SU-DHL-6 (cell line): ENCODE results near the gene CUEDC1.

Source experiments
- H2AFZ ChIP-seq: fragments of 200-600 bp; sonication (generic); 2 replicates; pipeline ENCODE4 v1.6.1; 2014; ENCODE audit warnings: low read depth, mild to moderate bottlenecking, moderate library complexity, mixed read lengths, antibody characterized with exemption, low read length; ENCODE audit not compliant: severe bottlenecking
- H3F3A ChIP-seq: fragments of 200-600 bp; shearing (Covaris generic); 2 replicates; pipeline ENCODE4 v1.6.0; 2016; ENCODE audit warnings: antibody characterized with exemption, mild to moderate bottlenecking; ENCODE audit not compliant: insufficient read depth
- H3K27ac ChIP-seq: fragments of 200-600 bp; sonication (generic); 2 replicates; pipeline ENCODE4 v1.5.1; 2016; ENCODE audit warnings: low read depth, mild to moderate bottlenecking, low read length, moderate library complexity, mixed read lengths
- H3K27me3 ChIP-seq: fragments of 200-600 bp; sonication (generic), shearing (Covaris generic); 2 replicates; pipeline ENCODE4 v1.6.0; 2014; ENCODE audit warnings: mild to moderate bottlenecking, low read length
- H3K36me3 ChIP-seq: fragments of 200-600 bp; sonication (generic); 2 replicates; pipeline ENCODE4 v1.6.1; 2014; ENCODE audit warnings: mild to moderate bottlenecking, low read length, mixed read lengths
- H3K4me2 ChIP-seq: fragments of 300-600, 200-600 bp; shearing (Covaris generic), sonication (generic); 2 replicates; pipeline ENCODE4 v1.6.0; 2014; ENCODE audit warnings: low read length, low read depth, mild to moderate bottlenecking; ENCODE audit not compliant: poor library complexity, severe bottlenecking
- H3K4me3 ChIP-seq: fragments of 200-600 bp; sonication (generic); 2 replicates; pipeline ENCODE4 v1.5.1; 2014; ENCODE audit warnings: antibody characterized with exemption, low read length, mild to moderate bottlenecking, mixed read lengths; ENCODE audit not compliant: insufficient read depth, poor library complexity, severe bottlenecking
- H3K79me2 ChIP-seq: fragments of 200-600 bp; sonication (generic); 2 replicates; pipeline ENCODE4 v1.6.1; 2014; ENCODE audit warnings: mild to moderate bottlenecking, low read length, moderate library complexity; ENCODE audit not compliant: insufficient read depth
- H3K9ac ChIP-seq: fragments of 200-600 bp; sonication (generic); 2 replicates; pipeline ENCODE4 v1.7.0; 2014; ENCODE audit warnings: mild to moderate bottlenecking, low read length
- H3K9me2 ChIP-seq: fragments of 200-600 bp; sonication (generic); replicated peaks from 2 replicates; pipeline ENCODE4 v1.6.1; 2014; ENCODE audit warnings: low read length; ENCODE audit not compliant: insufficient read depth
- H3K9me3 ChIP-seq: fragments of 200-600 bp; sonication (generic); 2 replicates; pipeline ENCODE4 v1.6.1; 2014; ENCODE audit warnings: low read length, mixed read lengths; ENCODE audit not compliant: insufficient read depth
- H4K20me1 ChIP-seq: fragments of 200-600 bp; sonication (generic); 2 replicates; pipeline ENCODE4 v1.6.1; 2014; ENCODE audit warnings: low read depth, mild to moderate bottlenecking, antibody characterized with exemption, low read length, moderate library complexity, mixed read lengths
- EZH2phosphoT487 ChIP-seq: fragments of 200-600 bp; sonication (generic), shearing (Covaris generic); conservative IDR thresholded peaks from 2 replicates; pipeline ENCODE4 v1.6.1; 2018; ENCODE audit warnings: mild to moderate bottlenecking, antibody characterized with exemption, low read length, moderate library complexity, mixed read lengths
- TF ChIP-seq, protein P1 (sequence below): fragments of 200-600 bp; sonication (generic); IDR thresholded peaks from one replicate; pipeline ENCODE4 v1.5.1; 2017; ENCODE audit warnings: antibody characterized with exemption, mild to moderate bottlenecking, low read length, moderate library complexity; ENCODE audit not compliant: insufficient read depth, poor library complexity, severe bottlenecking

Gene CUEDC1

DNA sequence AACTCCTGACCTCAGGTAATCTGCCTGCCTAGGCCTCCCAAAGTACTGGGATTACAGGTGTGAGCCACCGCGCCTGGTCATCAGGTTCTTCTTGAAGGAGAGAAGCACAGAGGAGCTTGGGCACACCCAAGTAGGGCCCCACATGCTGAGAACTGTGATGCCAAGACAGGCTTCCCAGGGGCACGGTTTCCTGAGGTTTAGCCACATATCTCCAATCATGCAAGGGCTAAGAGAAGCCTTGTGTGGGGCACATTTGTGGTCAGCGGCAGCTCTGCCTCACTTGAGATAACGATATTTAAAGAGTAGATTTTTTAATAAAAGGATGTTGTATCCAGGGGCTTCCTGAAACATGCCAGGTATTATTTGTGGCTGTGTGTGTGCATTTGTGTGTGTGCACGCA is 46.9 kb downstream of the CUEDC1 start:
- no peaks in the 10 kb centered on the region for H3K36me3 ChIP-seq
- H3K9ac ChIP-seq, result no peak overlapping the region
- H4K20me1 ChIP-seq, result no peaks in the 10 kb centered on the region
- no peak overlapping the region for H3K27ac ChIP-seq
- H3F3A ChIP-seq, result no peaks in the 10 kb centered on the region
- no peak overlapping the region for H2AFZ ChIP-seq
- no peak overlapping the region for H3K4me3 ChIP-seq
- TF ChIP-seq, protein P1, sequence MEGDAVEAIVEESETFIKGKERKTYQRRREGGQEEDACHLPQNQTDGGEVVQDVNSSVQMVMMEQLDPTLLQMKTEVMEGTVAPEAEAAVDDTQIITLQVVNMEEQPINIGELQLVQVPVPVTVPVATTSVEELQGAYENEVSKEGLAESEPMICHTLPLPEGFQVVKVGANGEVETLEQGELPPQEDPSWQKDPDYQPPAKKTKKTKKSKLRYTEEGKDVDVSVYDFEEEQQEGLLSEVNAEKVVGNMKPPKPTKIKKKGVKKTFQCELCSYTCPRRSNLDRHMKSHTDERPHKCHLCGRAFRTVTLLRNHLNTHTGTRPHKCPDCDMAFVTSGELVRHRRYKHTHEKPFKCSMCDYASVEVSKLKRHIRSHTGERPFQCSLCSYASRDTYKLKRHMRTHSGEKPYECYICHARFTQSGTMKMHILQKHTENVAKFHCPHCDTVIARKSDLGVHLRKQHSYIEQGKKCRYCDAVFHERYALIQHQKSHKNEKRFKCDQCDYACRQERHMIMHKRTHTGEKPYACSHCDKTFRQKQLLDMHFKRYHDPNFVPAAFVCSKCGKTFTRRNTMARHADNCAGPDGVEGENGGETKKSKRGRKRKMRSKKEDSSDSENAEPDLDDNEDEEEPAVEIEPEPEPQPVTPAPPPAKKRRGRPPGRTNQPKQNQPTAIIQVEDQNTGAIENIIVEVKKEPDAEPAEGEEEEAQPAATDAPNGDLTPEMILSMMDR, result no peak
- TF ChIP-seq EZH2phosphoT487, result no peak
- H3K4me2 ChIP-seq, result no peak overlapping the region
- no peaks in the 10 kb centered on the region for H3K9me2 ChIP-seq
- H3K27me3 ChIP-seq, result no peaks in the 10 kb centered on the region
- H3K9me3 ChIP-seq, result no peaks in the 10 kb centered on the region
- no peaks in the 10 kb centered on the region for H3K79me2 ChIP-seq

DNA sequence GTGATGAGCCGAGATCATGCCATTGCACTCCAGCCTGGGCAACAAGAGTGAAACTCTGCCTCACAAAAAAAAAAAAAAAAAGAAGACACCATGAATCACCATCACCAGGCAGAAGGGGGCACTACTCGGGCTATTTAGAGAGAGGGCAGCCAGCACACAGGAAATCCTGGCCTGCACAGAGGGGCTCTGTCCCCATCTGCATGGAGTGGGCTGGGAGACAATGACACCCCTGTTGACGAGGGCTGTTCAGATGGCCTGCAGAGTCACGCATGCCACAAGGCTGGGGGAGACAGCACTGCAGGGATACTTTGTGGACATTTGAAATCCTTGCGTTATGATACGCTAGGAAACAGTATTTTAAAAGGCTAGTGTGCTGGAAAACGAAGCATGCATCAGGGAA is 48.3 kb downstream of the CUEDC1 start:
- no peak overlapping the region for H3K9ac ChIP-seq
- no peak overlapping the region for H3K4me3 ChIP-seq
- H3K9me3 ChIP-seq, result no peaks in the 10 kb centered on the region
- no peaks in the 10 kb centered on the region for H3K9me2 ChIP-seq
- no peaks in the 10 kb centered on the region for H3K79me2 ChIP-seq
- no peak overlapping the region for H3K27ac ChIP-seq
- TF ChIP-seq, protein P1, result no peak
- TF ChIP-seq EZH2phosphoT487, result no peak
- H2AFZ ChIP-seq, result no peak overlapping the region
- H3F3A ChIP-seq, result no peaks in the 10 kb centered on the region
- no peaks in the 10 kb centered on the region for H3K27me3 ChIP-seq
- no peaks in the 10 kb centered on the region for H4K20me1 ChIP-seq
- H3K4me2 ChIP-seq, result no peak overlapping the region
- H3K36me3 ChIP-seq, result no peaks in the 10 kb centered on the region

DNA sequence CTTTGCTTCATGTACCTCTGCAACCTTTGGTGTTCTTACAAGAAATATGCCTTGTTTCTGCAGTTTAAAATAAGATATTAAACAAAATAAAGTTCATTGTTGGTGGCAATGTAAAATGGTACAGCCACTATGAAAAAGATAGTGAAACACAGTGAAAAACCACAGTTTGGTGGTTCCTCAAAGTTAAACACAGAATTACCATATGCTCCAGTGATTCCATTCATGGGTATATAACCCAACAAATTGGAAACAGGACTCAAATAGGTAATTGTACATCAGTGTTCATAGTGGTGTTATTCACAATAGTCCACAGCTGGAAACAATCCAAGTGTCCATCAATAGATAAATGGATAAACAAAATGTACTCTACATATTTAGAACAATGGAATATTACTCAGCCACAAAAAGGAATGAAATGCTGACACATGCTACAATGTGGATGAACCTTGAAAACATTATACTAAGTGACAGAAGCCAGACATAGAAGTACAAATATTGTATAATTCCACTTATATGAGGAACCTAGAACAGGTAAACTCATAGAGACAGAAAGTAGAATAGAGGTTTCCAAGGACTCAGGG is 49.2 kb downstream of the CUEDC1 start:
- H3K27ac ChIP-seq, result no peak overlapping the region
- no peaks in the 10 kb centered on the region for H3K79me2 ChIP-seq
- no peak overlapping the region for H3K4me3 ChIP-seq
- TF ChIP-seq, protein P1, result no peak
- no peak for TF ChIP-seq EZH2phosphoT487
- no peaks in the 10 kb centered on the region for H3F3A ChIP-seq
- H3K9me3 ChIP-seq, result no peaks in the 10 kb centered on the region
- H3K9me2 ChIP-seq, result no peaks in the 10 kb centered on the region
- no peaks in the 10 kb centered on the region for H4K20me1 ChIP-seq
- H3K9ac ChIP-seq, result no peak overlapping the region
- no peak overlapping the region for H2AFZ ChIP-seq
- no peaks in the 10 kb centered on the region for H3K36me3 ChIP-seq
- H3K27me3 ChIP-seq, result no peaks in the 10 kb centered on the region
- no peak overlapping the region for H3K4me2 ChIP-seq
